Ecto neural progenitor cell (in vitro differentiated cells): ENCODE data around the gene WNT11.
A peak's percentile ranks its signal among the peaks of the same experiment; 100 is the strongest.

Experiments
- DNase-seq: peaks from one replicate; pipeline ENCODE4 v3.0.0-alpha.2; 2018; ENCODE audit warnings: low spot score

The WNT11 gene

GRCh38 chr11:76218449-76219178 is 12.3 kb upstream of the WNT11 start:
- no peak for DNase-seq

DNA sequence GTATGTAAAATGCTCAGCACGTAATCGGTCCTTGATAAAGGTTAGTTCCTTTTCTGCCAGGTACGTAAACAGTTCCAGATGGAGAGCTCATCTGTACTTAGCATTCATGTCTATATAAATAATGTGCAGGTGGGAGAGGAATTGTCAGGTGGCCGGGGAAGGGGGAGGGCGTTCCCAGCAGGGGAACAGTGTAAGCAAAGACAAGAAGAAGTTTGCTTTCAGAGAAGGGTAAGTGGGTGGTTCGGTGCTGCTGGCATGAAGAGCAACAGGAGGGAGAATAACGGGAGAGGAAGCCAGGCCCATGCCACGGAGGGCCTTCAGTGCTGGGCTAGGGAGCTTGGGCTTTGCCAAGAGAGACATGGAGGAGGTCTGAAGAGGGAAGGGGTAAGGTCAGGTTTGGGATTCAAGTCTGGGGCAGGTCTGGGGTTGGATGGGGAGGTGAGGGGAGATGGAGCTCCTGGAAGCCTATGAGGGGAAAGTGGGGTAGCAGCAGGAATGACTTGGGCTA is 11.4 kb upstream of the WNT11 start:
- no peak for DNase-seq

GRCh38 chr11:76216536-76217325 is 10.4 kb upstream of the WNT11 start:
- no peak for DNase-seq

GRCh38 chr11:76215941-76216340 is 9.6 kb upstream of the WNT11 start:
- DNase-seq: no peak

DNA sequence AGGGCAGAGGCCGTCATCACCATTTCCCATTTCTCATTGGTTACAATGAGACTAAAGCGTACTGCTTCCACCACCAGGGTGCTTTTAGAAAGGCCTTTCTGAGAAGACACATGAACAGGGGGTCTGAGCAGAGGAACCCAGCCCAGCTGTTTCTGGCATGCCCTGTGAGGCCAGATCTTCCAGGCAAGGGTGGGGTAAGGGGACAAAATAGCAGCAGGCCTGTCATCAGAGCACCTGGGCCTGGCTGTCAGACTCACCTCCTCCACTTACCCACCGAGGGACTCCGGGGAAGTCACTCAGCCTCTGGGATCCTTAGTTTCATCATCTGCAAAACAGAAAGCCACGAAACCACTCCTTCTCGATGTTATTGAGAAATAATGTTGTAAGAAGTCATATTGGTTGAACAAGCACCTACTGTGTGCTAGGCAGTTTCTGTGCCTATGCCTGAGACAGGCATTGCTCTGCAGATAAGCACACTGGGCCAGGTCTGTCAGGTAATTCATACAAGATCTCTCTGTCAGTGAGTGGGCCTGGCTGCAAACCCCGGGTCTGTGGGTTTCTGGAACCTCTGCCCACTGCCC is 8.8 kb upstream of the WNT11 start:
- no peak for DNase-seq

GRCh38 chr11:76214186-76214585 is 7.9 kb upstream of the WNT11 start:
- no peak for DNase-seq

DNA sequence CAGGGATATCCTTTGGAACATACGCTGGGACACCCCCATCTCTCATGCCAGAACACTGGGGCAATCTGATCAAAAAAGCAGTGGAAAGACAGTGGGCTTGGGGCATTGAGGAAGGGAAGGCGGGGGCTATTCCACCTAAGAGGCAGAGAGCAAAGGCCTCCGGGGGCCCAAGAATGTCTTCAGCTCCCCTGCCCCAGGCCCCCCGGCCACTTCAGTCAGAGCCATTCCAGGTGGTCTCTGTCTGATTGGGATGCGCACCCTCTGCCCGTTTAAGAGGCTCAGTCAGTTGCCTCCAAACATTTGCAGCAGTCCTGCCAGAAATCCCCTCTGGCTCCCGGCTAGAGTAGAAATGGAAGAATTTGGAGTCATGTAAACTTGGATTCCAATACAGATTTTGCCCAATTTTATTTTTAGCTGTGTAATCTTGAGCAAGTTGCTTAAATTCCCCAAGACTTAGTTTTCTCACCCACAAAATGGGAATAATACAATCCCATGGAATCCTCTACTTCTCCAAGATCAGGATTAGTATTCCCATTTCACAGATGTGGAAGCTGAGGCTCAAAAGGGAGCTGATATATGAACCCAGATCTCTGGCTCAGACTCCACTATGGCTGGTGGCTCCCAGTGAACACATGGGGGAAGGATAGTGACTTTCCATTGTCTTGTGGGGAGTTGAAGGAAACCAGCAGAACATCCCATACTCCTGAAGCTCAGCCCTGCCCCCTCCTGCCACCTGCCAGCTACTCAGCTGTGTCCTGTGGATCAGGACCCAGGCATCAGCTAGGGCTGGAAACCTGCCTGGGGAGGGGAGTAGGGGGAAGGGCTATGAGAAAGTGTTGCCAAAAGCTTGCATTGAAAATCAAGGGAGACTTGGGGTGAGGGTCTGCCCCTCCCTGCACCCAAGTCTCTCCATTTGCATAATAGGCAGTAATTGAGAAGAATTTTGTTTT is 6.1 kb upstream of the WNT11 start:
- DNase-seq: no peak

DNA sequence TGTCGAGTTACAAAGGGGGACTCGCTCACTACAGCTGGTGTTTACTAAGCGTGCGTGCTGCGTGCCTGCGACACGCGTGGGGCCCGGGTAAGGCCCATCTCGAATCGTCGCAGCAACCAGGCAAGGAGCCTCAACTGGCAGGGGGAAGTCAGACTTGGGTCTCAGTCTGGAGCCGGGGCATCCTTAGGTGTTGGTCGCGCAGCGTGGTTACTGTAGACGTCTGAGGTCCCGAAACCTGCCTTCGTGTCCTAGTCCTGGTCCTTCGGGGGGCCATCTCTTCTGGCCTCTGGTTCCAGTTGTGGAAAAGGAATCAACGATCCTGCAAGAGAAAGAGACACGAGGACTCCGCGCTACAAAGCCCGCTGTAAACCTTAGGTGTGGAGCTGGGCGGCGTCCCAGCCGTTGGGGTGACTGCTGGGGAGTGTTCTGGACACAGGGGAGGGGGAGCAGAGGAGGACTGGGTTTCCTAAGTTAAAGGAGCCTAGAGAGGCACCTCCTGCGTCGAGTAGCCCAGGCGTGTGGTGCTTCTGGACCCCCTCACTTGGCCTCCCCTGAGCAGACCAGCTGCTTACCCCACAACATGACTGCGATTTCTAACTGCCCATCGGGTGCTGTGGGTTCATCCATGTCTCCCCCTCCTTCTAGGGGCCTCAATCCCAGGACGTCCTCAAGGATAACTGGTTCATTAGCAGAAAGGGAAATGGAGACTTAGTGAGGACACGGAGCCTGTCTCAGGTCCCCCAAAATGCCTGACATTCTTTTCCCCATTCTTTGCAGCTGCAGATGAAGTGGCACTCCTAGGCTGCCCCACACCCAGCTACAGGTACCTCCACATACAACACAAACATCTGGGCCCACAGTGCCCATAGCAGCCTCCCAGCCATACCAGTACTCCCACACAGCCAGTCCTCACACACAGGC is 4.9 kb upstream of the WNT11 start:
- DNase-seq: no peak

DNA sequence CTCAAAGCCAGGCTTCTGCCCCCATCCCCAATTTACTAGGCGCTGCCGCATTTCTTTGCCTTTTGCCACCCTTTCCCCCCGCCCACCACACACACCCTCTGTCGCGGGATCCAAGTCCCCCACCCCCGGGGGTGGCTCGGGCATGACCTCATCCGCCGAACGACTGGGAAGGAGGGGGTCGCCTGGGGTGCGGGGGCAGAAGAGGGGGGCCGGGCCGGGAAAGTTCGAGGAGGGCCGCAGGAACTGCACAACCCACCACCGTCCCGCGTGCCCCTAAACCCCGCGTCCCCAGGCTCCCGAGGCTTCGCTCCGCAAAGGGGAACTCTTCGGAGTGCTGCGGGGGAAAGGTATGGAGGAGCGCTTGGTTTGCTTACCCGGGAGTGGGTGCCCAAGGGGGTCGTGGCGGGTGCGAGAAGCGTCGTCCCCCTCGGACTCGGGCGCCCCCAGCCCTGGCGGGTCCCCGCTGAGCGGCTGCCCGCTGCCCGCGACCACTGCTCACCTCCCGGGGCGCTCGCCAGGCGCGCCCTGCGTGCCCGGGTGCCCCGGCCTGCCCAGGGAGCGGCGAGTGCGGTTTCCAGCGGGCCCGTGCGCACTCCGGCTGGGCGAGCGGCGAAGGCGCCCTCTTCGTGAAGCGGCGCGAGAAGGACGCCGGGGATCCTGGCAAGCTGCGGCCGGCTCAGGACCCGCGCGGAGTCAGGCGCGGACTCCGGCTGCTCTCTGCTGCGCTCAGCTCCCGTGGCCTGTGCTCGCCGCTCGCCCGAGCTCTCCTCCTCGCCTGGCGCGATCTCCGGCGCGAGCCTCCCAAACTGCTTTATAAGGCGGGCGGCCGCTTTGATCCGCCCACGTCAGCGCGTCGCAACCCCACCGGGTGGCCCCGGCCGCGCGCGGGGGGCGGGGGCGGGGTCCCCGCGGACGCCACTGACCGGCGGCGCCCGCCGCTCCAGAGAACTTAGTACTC is 4.0 kb upstream of the WNT11 start:
- peak; percentile 69 for DNase-seq

DNA sequence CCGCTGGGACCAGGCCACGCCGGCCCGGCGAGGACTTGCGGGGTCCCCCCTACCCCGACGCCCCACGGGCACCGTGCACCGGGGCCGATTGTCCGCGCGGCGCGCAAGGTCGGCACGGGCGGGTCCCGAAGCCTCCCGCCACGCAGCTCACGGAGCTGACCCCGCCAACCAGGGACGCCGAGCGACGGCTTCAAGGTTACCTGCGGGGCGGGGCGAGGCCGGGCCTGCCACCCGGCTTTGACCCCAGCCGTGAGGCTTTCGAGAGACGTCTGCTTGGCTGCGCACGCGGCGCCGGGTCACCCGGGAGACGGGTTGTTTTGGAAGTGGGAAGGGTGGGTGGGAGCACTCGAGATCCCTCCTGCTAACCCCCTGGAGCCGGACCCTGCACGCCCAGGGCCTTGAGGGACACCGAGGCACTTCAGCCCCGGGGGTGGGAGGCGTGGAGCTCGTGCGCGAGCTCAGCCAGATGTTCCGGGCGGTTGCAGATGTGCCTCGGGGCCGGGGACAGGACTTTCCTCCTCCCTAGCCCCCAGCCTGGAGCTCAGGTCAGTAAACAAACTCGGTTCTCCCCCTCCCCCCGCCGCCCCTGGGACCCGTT is 3.2 kb upstream of the WNT11 start:
- DNase-seq: peak; percentile 73

DNA sequence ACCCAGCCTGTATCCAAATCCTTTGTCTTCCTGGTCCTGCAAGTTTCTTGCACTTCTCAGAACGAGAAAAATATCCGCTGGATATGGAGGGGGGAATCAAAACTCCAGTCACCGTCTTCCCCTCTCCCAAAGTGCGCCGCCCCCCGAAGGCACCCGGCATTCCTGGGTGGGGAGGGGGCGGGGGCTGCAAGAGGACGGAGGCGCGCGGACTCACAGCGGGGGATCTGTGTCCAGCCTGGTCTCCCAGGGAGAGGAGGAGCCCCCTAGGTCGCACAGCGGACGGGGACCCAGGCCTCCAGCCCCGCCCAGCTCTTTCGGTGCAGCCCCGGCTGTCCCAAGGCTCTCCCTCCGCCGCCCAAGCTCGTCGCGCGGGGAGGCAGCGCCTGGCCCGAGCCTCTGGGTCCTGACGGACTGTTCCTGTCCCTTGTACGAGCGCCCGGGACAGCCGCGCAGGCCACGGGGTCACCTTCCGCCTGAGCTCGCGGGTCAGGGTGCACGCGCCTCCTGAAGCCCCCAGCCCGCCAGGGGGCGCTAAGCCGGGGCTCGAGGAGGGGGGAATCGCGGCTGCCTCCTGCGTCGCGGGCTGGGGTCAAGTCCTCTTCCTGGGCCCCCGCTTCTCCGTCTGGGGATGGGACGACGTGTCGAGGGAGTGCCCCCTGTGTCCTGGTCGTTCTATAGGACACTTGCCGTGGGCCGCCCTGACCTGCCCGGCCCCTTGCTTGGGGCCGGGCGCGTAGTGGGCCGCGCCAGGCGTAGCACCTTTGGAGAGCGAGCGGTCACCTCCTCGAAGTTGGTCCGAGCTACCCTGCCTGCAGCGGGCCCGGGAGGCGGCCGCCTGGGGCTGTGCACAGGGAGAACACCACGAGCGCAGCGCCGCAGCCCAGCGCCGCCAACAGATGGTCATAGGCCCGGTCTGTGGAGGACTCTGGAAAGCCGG is 2.4 kb upstream of the WNT11 start:
- DNase-seq: peak; percentile 88

- peak; percentile 86 for DNase-seq
Observed at GRCh38 chr11:76207642-76208401, 1.5 kb upstream of the WNT11 start.

DNA sequence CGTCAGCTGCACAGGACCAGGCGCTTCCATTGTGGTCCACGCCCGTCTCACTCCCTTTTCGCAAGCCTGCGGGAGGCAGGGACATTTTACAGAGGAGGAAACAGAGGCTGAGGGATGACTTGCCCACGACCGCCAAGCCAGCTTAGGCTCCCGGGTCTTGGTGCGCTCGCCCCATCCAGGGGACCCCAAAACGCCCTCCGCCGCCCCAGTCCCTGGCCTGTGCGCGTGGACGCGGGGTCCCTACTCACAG is 300 bp downstream of the WNT11 start:
- no peak for DNase-seq

DNA sequence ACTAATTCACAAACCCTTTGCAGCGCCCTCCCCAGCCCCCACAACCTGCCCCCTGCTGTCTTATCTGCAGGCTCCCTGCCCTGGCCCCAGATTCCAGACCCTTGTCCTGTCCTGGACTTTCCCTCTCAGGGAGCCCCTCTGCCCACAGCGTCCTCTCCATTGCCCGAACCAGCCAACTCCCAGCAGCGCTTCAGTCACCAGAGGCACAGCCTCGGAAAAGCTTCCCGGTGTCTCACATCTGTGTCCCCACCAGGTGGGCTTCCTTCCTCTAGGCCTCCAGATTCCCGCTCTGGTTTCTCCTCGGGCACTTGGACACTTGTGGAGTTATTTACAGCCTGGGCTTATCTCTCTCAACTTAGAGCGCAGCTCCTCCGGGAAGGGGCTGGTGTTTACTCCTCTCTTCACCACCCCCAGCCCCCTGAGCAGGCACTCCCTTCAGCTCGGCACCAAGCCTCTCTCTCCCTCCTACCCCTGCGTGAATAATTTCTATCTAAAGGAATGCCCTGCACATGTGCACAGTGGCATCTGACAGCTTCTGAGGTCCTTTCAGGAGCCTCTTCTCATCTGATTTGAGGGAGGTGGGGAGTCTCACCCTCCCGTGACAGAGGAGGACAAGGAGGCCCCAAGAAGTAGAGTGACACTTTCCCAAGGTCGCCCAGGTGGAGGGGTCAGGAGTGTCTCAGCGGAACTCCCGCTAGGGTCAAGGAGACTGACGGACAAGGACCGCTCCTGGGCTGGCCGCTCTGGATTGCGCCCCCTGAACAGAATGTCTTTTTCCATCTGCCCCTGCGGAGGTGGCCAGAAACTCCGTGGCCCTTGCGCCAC is 838 bp downstream of the WNT11 start:
- DNase-seq: no peak

DNA sequence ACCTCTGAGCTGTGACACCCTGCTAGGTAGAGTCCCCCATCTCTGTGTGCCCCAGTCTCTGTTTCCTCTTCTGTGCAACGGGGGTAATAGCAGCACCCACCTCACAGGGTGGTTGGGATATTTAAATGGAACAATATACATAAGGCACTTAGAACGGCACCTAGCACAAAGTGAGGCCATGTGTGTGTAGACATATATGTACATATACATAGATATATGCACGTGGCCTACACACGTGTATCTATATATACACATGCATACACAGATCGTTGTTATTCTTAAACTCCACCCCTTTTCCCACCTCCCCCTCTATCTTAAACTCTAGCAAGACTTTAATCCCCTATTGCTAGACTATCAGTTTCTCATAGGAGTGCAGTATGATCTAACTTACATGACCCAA is 2.4 kb downstream of the WNT11 start:
- no peak for DNase-seq

- no peak for DNase-seq
Observed at GRCh38 chr11:76203131-76203925, 3.0 kb downstream of the WNT11 start.
